WTC11 (cell line): Measurements from ENCODE around the gene ISCA2. TPM values are rescaled to one million over a fixed set of nuclear protein-coding genes. Genes with fewer than 3 reads are reported as not detected.

Source experiments
- ATAC-seq: fragments of 200-7000 bp; cut with Tn5 transposase; 2 replicates; pipeline ENCODE4 v1.10.0; 2021; ENCODE audit warnings: mild to moderate bottlenecking, moderate library complexity
- CTCF ChIA-PET: fragments of 300-600 bp; sonication (Branson Sonifier 250); formaldehyde crosslinking; loops from one replicate; lab custom pipeline; 2021; ENCODE audit warnings: antibody characterized with exemption; lab: Charles Lee
- POLR2A ChIA-PET: fragments of 350-600 bp; sonication (Branson Sonifier 250); formaldehyde crosslinking; loops from one replicate; lab custom pipeline; 2021; ENCODE audit warnings: antibody characterized with exemption; lab: Charles Lee
- DNase-seq: peaks from one replicate; pipeline ENCODE4 v3.0.0; 2021; ENCODE audit warnings: low spot score
- H3K27ac Mint-ChIP-seq: 2 replicates; pipeline ENCODE4 v1.8.0; 2021; ENCODE audit warnings: mixed read lengths
- H3K27me3 Mint-ChIP-seq: 2 replicates; pipeline ENCODE4 v1.8.0; 2021; ENCODE audit warnings: low read depth, mild to moderate bottlenecking, moderate library complexity, mixed read lengths
- H3K36me3 Mint-ChIP-seq: 2 replicates; pipeline ENCODE4 v1.8.0; 2021; ENCODE audit warnings: mixed read lengths
- H3K4me1 Mint-ChIP-seq: 2 replicates; pipeline ENCODE4 v1.8.0; 2022; ENCODE audit warnings: mixed read lengths
- H3K4me3 Mint-ChIP-seq: 2 replicates; pipeline ENCODE4 v1.8.0; 2021; ENCODE audit warnings: mild to moderate bottlenecking, moderate library complexity, mixed read lengths
- H3K9me3 Mint-ChIP-seq: 2 replicates; pipeline ENCODE4 v1.8.0; 2021; ENCODE audit warnings: mixed read lengths
- AFF4 ChIP-seq: sonication (generic); formaldehyde crosslinking; IDR thresholded peaks from 2 replicates; pipeline ENCODE4 v1.8.1; 2023; ENCODE audit warnings: mild to moderate bottlenecking, missing genetic modification reagents, borderline replicate concordance
- ATF2 ChIP-seq: sonication (generic); formaldehyde crosslinking; IDR thresholded peaks from 2 replicates; pipeline ENCODE4 v1.8.1; 2022; ENCODE audit warnings: low read depth, missing genetic modification reagents, borderline replicate concordance
- CREB1 ChIP-seq: sonication (generic); formaldehyde crosslinking; IDR thresholded peaks from 2 replicates; pipeline ENCODE4 v1.8.0; 2023; ENCODE audit warnings: mild to moderate bottlenecking, missing genetic modification reagents
- ESRRA ChIP-seq: sonication (generic); formaldehyde crosslinking; IDR thresholded peaks from 2 replicates; pipeline ENCODE4 v1.8.1; 2022; ENCODE audit warnings: mild to moderate bottlenecking, missing genetic modification reagents, borderline replicate concordance
- FOXP1 ChIP-seq: sonication (generic); formaldehyde crosslinking; IDR thresholded peaks from 2 replicates; pipeline ENCODE4 v1.8.0; 2022; ENCODE audit warnings: missing genetic modification reagents, mild to moderate bottlenecking, moderate library complexity, borderline replicate concordance
- RELA ChIP-seq: sonication (generic); formaldehyde crosslinking; IDR thresholded peaks from 2 replicates; pipeline ENCODE4 v1.8.1; 2022; ENCODE audit warnings: missing genetic modification reagents, mild to moderate bottlenecking, borderline replicate concordance
- SP1 ChIP-seq: sonication (generic); formaldehyde crosslinking; conservative IDR thresholded peaks from 2 replicates; pipeline ENCODE4 v1.8.1; 2022; ENCODE audit warnings: missing genetic modification reagents
- TEAD1 ChIP-seq: sonication (generic); formaldehyde crosslinking; IDR thresholded peaks from 2 replicates; pipeline ENCODE4 v1.8.0; 2022; ENCODE audit warnings: mild to moderate bottlenecking, missing genetic modification reagents
- USF2 ChIP-seq: sonication (generic); formaldehyde crosslinking; IDR thresholded peaks from 2 replicates; pipeline ENCODE4 v1.8.1; 2023; ENCODE audit warnings: mild to moderate bottlenecking, missing genetic modification reagents, moderate library complexity
- ZMAT4 ChIP-seq: fragments of 250-450 bp; sonication (Bioruptor Pico); IDR thresholded peaks from 2 replicates; pipeline ENCODE4 v1.9.0; 2021; ENCODE audit warnings: mild to moderate bottlenecking
- ZNF232 ChIP-seq: sonication (generic); formaldehyde crosslinking; IDR thresholded peaks from 2 replicates; pipeline ENCODE4 v1.8.0; 2022; ENCODE audit warnings: mild to moderate bottlenecking, missing genetic modification reagents
- ZNF317 ChIP-seq: sonication (generic); formaldehyde crosslinking; IDR thresholded peaks from 2 replicates; pipeline ENCODE4 v1.8.1; 2023; ENCODE audit warnings: low read depth, mild to moderate bottlenecking, moderate library complexity, missing genetic modification reagents, borderline replicate concordance
- ZNF416 ChIP-seq: fragments of 250-450 bp; sonication (Bioruptor Pico); IDR thresholded peaks from 2 replicates; pipeline ENCODE4 v1.9.0; 2021; ENCODE audit warnings: mild to moderate bottlenecking, inconsistent platforms
- ZNF512 ChIP-seq: sonication (generic); formaldehyde crosslinking; IDR thresholded peaks from 2 replicates; pipeline ENCODE4 v1.8.1; 2022; ENCODE audit warnings: missing genetic modification reagents, borderline replicate concordance
- ZNF532 ChIP-seq: fragments of 250-450 bp; sonication (Bioruptor Pico); IDR thresholded peaks from 2 replicates; pipeline ENCODE4 v1.9.0; 2021; ENCODE audit warnings: mild to moderate bottlenecking, borderline replicate concordance
- total RNA-seq: library from RNA; stranded (reverse); gene quantifications from 3 replicates; pipeline ENCODE4 v1.2.3, GENCODE V29; 2021

ISCA2 gene
- total RNA-seq, 1 experiment from 2014 or later = 50.1 TPM

- no peak for TF ChIP-seq AFF4 (CRISPR knock-in tag)
Observed at GRCh38 chr14:74459976-74460375, 33.6 kb upstream of the ISCA2 start (continued).

- Mint-ChIP-seq H3K27ac (no peak overlapping the region), H3K4me1 (peaks cover 3% of the 10 kb centered on the region), H3K4me3 (no peak overlapping the region), H3K9me3 (no peaks in the 10 kb centered on the region), H3K27me3 (no peaks in the 10 kb centered on the region; the same call in 1 of the 2 replicates), H3K36me3 (no peaks in the 10 kb centered on the region)
- ChIA-PET CTCF (no interaction called here), POLR2A (no interaction called here)
- no peak for TF ChIP-seq ZNF232 (CRISPR knock-in tag)
- TF ChIP-seq ATF2 (CRISPR knock-in tag) = no peak
- TF ChIP-seq ZNF532 (CRISPR knock-in tag) = no peak
- TF ChIP-seq SP1 = no peak
- no peak for TF ChIP-seq USF2 (CRISPR knock-in tag)
- TF ChIP-seq ZNF416 (CRISPR knock-in tag) = no peak
- TF ChIP-seq ZNF317 = no peak
- no peak for ATAC-seq
- no peak for DNase-seq
Observed at GRCh38 chr14:74462993-74463392, 30.6 kb upstream of the ISCA2 start.

GRCh38 chr14:74463697-74464096 lies 29.9 kb upstream of the ISCA2 start:
- Mint-ChIP-seq H3K4me1 (peaks cover 5% of the 10 kb centered on the region), H3K36me3 (no peaks in the 10 kb centered on the region), H3K9me3 (no peaks in the 10 kb centered on the region), H3K27ac (no peak overlapping the region), H3K4me3 (no peak overlapping the region), H3K27me3 (no peaks in the 10 kb centered on the region; the same call in 1 of the 2 replicates)
- ChIA-PET POLR2A (interaction anchor here (0.8 kb wide), 1 partner anchor 137 kb away, joined by 3 read pairs; no protein-coding TSS in a partner anchor), CTCF (interaction anchor here (0.8 to 1.5 kb wide), 4 partner anchors 15 to 173 kb away, joined by 3 to 8 read pairs (median 3); no protein-coding TSS in a partner anchor)
- ATAC-seq (no peak), DNase-seq (no peak)
- TF ChIP-seq ESRRA (CRISPR knock-in tag) (no peak), TEAD1 (CRISPR knock-in tag) (no peak), ZMAT4 (CRISPR knock-in tag) (no peak), RELA (no peak), ZNF532 (CRISPR knock-in tag) (no peak), ZNF512 (no peak), CREB1 (CRISPR knock-in tag) (no peak), ZNF232 (CRISPR knock-in tag) (no peak), FOXP1 (CRISPR knock-in tag) (no peak)
